Measurements from ENCODE around the gene NDUFA8. TPM values are rescaled to one million over a fixed set of nuclear protein-coding genes. Genes with fewer than 3 reads are reported as not detected.

The NDUFA8 gene
- total and polyA plus RNA-seq, 9 of the 15 experiments (the other 6 are each of a cell fraction or from before 2014, with no cell fraction given), result 105 to 212 (median 133) TPM

DNA sequence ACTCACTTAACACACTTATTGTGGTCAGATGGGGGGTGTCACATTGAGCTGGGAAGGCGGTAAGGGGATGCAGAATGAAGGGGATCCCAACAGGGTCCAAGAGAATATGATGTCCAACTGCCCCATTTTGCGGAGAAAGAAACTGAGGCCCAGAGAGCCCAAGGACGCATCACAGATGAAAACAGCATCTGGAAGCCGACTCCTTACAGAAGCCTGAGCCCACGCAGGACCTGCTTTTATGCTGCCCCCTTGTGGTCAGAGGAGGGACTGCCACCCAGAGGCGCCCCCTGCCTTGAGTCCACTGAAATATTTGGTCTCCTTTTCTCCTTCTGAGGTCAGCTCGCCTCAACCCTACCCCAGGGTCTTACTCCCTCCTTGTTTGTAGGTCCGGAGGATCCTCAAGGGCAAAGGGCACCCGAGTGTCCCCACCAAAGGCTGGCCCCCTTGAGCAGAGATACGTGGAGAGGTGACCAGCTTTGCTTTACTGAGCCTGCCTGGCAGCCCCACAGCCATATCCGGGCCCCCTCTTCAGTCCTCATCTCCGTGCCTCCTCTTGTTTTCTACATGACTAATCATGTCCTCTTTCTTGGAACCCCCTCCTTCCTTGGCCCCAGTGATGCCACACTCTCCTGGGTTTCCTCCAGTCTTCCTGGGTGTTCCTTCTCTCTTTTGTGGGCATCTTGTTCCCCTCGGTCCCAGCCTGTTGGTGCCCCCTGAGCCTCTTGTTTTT is 36.5 kb downstream of the NDUFA8 start:
- Histone ChIP-seq H3K4me2 (ENCODE audit: insufficient read depth, low read length) (no peak overlapping the region; the same call in 1 of the 2 replicates), H2AFZ (ENCODE audit: low read depth, low read length) (peak overlapping the region; percentile 42; the same call in 1 of the 2 replicates), H3K9me3 (replicated peaks; ENCODE audit: control insufficient read depth, insufficient read depth, low read depth, low read length) (no peaks in the 10 kb centered on the region), H3K36me3 (ENCODE audit: control insufficient read depth, insufficient read depth, low read length) (no peaks in the 10 kb centered on the region), H4K20me1 (replicated peaks; ENCODE audit: control insufficient read depth, insufficient read depth, low read length) (peaks cover 15% of the 10 kb centered on the region), H3K27ac (ENCODE audit: extremely low read depth, low read depth, low read length) (no peak overlapping the region), H3K27me3 (ENCODE audit: control insufficient read depth in 2 of 2, insufficient read depth in 2 of 2, low read length in 2 of 2) (peaks cover 0 to 18% of the 10 kb centered on the region in 2 experiments; a peak in 3 of 5 replicates), H3K9ac (ENCODE audit: insufficient read depth in 1 of 2, low read depth in 2 of 2, low read length in 2 of 2) (peak overlapping the region in 1 of 2 experiments; percentile 41; a peak in 1 of 4 replicates), H3K4me3 (no peak overlapping the region), H3K4me1 (replicated peaks in 1 of 2; ENCODE audit: control insufficient read depth in 2 of 2, insufficient read depth in 2 of 2, low read length in 2 of 2) (peaks cover 0 to 24% of the 10 kb centered on the region in 2 experiments; a peak in 3 of 5 replicates), H3K9me1 (ENCODE audit: control insufficient read depth, insufficient read depth, low read length) (no peaks in the 10 kb centered on the region), H3K79me2 (ENCODE audit: control insufficient read depth, insufficient read depth, low read length) (no peaks in the 10 kb centered on the region)
- ATAC-seq (peak; percentile 83), DNase-seq (ENCODE audit: extremely low read depth in 1 of 4, low spot score in 3 of 4) (peak; percentile 84 to 87 (median 84)), FAIRE-seq (peak; percentile 96)
- CTCF ChIA-PET (ENCODE audit: low intra/inter-chr PET ratio), result interaction anchor here (0.6 to 3.9 kb wide), 11 partner anchors 23 to 869 kb away, joined by 3 to 42 read pairs (median 5); no protein-coding TSS in a partner anchor
- WGBS (ENCODE audit: insufficient coverage, low coverage, missing lambda C conversion rate), result 6% methylated on average over 13 of the region's 13 CpGs
- BruUV-seq (replicated peaks), result no TSS peak
- in situ Hi-C loops (cut with MboI), result loop anchor here (5.0 to 10.0 kb wide), 3 partner anchors 229 to 692 kb away; no protein-coding TSS in a partner anchor
- intact Hi-C loops (cut with micrococcal nuclease), result loop anchor here (1.0 kb wide), 1 partner anchor 24 kb away; no protein-coding TSS in a partner anchor
- POLR2A ChIA-PET, result interaction anchor here (2.5 kb wide), 1 partner anchor 227 kb away, joined by 11 read pairs; no protein-coding TSS in a partner anchor
- no peak for TF ChIP-seq SPI1 (IDR thresholded peaks at IDR 0.05; ENCODE audit: borderline replicate concordance, low read depth, low read length)
- TF ChIP-seq, protein P1, sequence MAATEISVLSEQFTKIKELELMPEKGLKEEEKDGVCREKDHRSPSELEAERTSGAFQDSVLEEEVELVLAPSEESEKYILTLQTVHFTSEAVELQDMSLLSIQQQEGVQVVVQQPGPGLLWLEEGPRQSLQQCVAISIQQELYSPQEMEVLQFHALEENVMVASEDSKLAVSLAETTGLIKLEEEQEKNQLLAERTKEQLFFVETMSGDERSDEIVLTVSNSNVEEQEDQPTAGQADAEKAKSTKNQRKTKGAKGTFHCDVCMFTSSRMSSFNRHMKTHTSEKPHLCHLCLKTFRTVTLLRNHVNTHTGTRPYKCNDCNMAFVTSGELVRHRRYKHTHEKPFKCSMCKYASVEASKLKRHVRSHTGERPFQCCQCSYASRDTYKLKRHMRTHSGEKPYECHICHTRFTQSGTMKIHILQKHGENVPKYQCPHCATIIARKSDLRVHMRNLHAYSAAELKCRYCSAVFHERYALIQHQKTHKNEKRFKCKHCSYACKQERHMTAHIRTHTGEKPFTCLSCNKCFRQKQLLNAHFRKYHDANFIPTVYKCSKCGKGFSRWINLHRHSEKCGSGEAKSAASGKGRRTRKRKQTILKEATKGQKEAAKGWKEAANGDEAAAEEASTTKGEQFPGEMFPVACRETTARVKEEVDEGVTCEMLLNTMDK (IDR thresholded peaks at IDR 0.05; ENCODE audit: borderline replicate concordance, insufficient read depth, low read depth, low read length, poor library complexity, severe bottlenecking), result peak; percentile 88
- no peak for TF ChIP-seq JUN (IDR thresholded peaks at IDR 0.05; ENCODE audit: borderline replicate concordance, low read depth, low read length)
- TF ChIP-seq JUN (CRISPR knock-in tag; IDR thresholded peaks at IDR 0.05; ENCODE audit: borderline replicate concordance), result no peak
- TF ChIP-seq CHD4 (IDR thresholded peaks at IDR 0.05; ENCODE audit: insufficient read depth, insufficient replicate concordance, low read depth, low read length, poor library complexity, severe bottlenecking), result no peak
- TF ChIP-seq ZNF232 (CRISPR knock-in tag; IDR thresholded peaks at IDR 0.05), result no peak
- no peak for TF ChIP-seq DDX20 (tag; IDR thresholded peaks at IDR 0.05; ENCODE audit: low read depth)
- TF ChIP-seq, protein P2, sequence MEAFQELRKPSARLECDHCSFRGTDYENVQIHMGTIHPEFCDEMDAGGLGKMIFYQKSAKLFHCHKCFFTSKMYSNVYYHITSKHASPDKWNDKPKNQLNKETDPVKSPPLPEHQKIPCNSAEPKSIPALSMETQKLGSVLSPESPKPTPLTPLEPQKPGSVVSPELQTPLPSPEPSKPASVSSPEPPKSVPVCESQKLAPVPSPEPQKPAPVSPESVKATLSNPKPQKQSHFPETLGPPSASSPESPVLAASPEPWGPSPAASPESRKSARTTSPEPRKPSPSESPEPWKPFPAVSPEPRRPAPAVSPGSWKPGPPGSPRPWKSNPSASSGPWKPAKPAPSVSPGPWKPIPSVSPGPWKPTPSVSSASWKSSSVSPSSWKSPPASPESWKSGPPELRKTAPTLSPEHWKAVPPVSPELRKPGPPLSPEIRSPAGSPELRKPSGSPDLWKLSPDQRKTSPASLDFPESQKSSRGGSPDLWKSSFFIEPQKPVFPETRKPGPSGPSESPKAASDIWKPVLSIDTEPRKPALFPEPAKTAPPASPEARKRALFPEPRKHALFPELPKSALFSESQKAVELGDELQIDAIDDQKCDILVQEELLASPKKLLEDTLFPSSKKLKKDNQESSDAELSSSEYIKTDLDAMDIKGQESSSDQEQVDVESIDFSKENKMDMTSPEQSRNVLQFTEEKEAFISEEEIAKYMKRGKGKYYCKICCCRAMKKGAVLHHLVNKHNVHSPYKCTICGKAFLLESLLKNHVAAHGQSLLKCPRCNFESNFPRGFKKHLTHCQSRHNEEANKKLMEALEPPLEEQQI (IDR thresholded peaks at IDR 0.05), result no peak
- TF ChIP-seq CBFA2T3 (IDR thresholded peaks at IDR 0.05), result no peak
- TF ChIP-seq ZNF444 (CRISPR knock-in tag; IDR thresholded peaks at IDR 0.05), result no peak
- TF ChIP-seq, protein P3, sequence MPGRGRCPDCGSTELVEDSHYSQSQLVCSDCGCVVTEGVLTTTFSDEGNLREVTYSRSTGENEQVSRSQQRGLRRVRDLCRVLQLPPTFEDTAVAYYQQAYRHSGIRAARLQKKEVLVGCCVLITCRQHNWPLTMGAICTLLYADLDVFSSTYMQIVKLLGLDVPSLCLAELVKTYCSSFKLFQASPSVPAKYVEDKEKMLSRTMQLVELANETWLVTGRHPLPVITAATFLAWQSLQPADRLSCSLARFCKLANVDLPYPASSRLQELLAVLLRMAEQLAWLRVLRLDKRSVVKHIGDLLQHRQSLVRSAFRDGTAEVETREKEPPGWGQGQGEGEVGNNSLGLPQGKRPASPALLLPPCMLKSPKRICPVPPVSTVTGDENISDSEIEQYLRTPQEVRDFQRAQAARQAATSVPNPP (IDR thresholded peaks at IDR 0.05; ENCODE audit: borderline replicate concordance, insufficient read depth, insufficient read length), result no peak
- TF ChIP-seq CXXC5 (CRISPR knock-in tag; IDR thresholded peaks at IDR 0.05), result peak; percentile 45; the same call in 1 of the 2 replicates

All from K562 (cell line).